Activated CD4-positive, alpha-beta T cell treated with anti-CD3 and anti-CD28 coated beads, Interleukin-2, amount 10 ng/mL, durations not matched to agents 24 days and 14 days (primary cell): ENCODE measurements around the gene PARD3. TPM values are rescaled to one million over a fixed set of nuclear protein-coding genes. Genes with fewer than 3 reads are reported as not detected.
"Not testable (repeated sequence)": the region's sequence is repeated elsewhere in the genome, so short reads cannot be mapped to it uniquely, and the experiment has no call there.

Experiments used
- DNase-seq: peaks from one replicate; pipeline ENCODE4 v3.0.0; 2022
- H3K27ac Mint-ChIP-seq: one replicate; pipeline ENCODE4 v1.8.0; 2022; ENCODE audit warnings: mild to moderate bottlenecking, mixed read lengths
- H3K27me3 Mint-ChIP-seq: one replicate; pipeline ENCODE4 v1.8.0; 2022; ENCODE audit warnings: mixed read lengths
- H3K36me3 Mint-ChIP-seq: one replicate; pipeline ENCODE4 v1.8.0; 2022; ENCODE audit warnings: low read depth, mild to moderate bottlenecking, mixed read lengths
- H3K4me1 Mint-ChIP-seq: one replicate; pipeline ENCODE4 v1.8.0; 2021; ENCODE audit warnings: mixed read lengths
- H3K4me3 Mint-ChIP-seq: one replicate; pipeline ENCODE4 v1.8.0; 2022; ENCODE audit warnings: mild to moderate bottlenecking, moderate library complexity, mixed read lengths
- H3K9me3 Mint-ChIP-seq: one replicate; pipeline ENCODE4 v1.8.0; 2021; ENCODE audit warnings: mixed read lengths
- intact Hi-C: fragments of 100-400 bp; cut with micrococcal nuclease; formaldehyde crosslinking; loops from one replicate; pipeline ENCODE4 v1.15.1; 2023
- total RNA-seq: library from RNA; stranded (reverse); gene quantifications from 2 replicates; pipeline ENCODE4 v1.2.3, GENCODE V29; 2022

Gene PARD3
- total RNA-seq, 1 donor from 2014 or later = 2.9 TPM

- H3K27me3 Mint-ChIP-seq = peaks cover 3% of the 10 kb centered on the region
Measured at GRCh38 chr10:34709637-34710390, 105.3 kb downstream of the PARD3 start.

GRCh38 chr10:34707656-34708055, 107.4 kb downstream of the PARD3 start:
- intact Hi-C loops = no loop called here
- Mint-ChIP-seq H3K4me1 (peaks cover 5% of the 10 kb centered on the region), H3K27ac (no peak overlapping the region), H3K4me3 (no peak overlapping the region), H3K9me3 (no peaks in the 10 kb centered on the region), H3K27me3 (peaks cover 10% of the 10 kb centered on the region), H3K36me3 (no peaks in the 10 kb centered on the region)
- no peak for DNase-seq

More at GRCh38 chr10:34709637-34710390, 105.3 kb downstream of the PARD3 start:
- Mint-ChIP-seq H3K36me3 (no peaks in the 10 kb centered on the region), H3K4me1 (peaks cover 5% of the 10 kb centered on the region), H3K9me3 (no peaks in the 10 kb centered on the region), H3K27ac (no peak overlapping the region), H3K4me3 (no peak overlapping the region)
- no peak for DNase-seq
- intact Hi-C loops = no loop called here

GRCh38 chr10:34706992-34707391, 108.1 kb downstream of the PARD3 start:
- intact Hi-C loops, H3K36me3 Mint-ChIP-seq, DNase-seq, H3K4me3 Mint-ChIP-seq, H3K27ac Mint-ChIP-seq, H3K4me1 Mint-ChIP-seq, H3K9me3 Mint-ChIP-seq: not testable (repeated sequence)
- peaks cover 11% of the 10 kb centered on the region for H3K27me3 Mint-ChIP-seq

GRCh38 chr10:34706147-34706546, 108.9 kb downstream of the PARD3 start:
- intact Hi-C loops = no loop called here
- Mint-ChIP-seq H3K36me3 (no peaks in the 10 kb centered on the region), H3K9me3 (no peaks in the 10 kb centered on the region), H3K4me3 (no peak overlapping the region), H3K27me3 (peaks cover 11% of the 10 kb centered on the region), H3K4me1 (peaks cover 5% of the 10 kb centered on the region), H3K27ac (no peak overlapping the region)
- DNase-seq = no peak

GRCh38 chr10:34705563-34705962, 109.5 kb downstream of the PARD3 start:
- H3K36me3 Mint-ChIP-seq = no peaks in the 10 kb centered on the region
- intact Hi-C loops = no loop called here
- peaks cover 5% of the 10 kb centered on the region for H3K4me1 Mint-ChIP-seq
- H3K9me3 Mint-ChIP-seq = no peaks in the 10 kb centered on the region
- peaks cover 11% of the 10 kb centered on the region for H3K27me3 Mint-ChIP-seq
- H3K27ac Mint-ChIP-seq = no peak overlapping the region
- H3K4me3 Mint-ChIP-seq = no peak overlapping the region
- no peak for DNase-seq

- Mint-ChIP-seq H3K4me1 (peaks cover 5% of the 10 kb centered on the region), H3K27me3 (peaks cover 11% of the 10 kb centered on the region)
- intact Hi-C loops = no loop called here
Measured at GRCh38 chr10:34704526-34705184, 110.4 kb downstream of the PARD3 start.

GRCh38 chr10:34702982-34703381, 112.1 kb downstream of the PARD3 start:
- no peak overlapping the region for H3K4me3 Mint-ChIP-seq
- H3K9me3 Mint-ChIP-seq = no peaks in the 10 kb centered on the region
- no peak overlapping the region for H3K27ac Mint-ChIP-seq
- no peaks in the 10 kb centered on the region for H3K36me3 Mint-ChIP-seq
- peaks cover 5% of the 10 kb centered on the region for H3K4me1 Mint-ChIP-seq
- no peak for DNase-seq
- intact Hi-C loops = no loop called here
- peaks cover 13% of the 10 kb centered on the region for H3K27me3 Mint-ChIP-seq

More at GRCh38 chr10:34704526-34705184, 110.4 kb downstream of the PARD3 start:
- no peak overlapping the region for H3K4me3 Mint-ChIP-seq
- DNase-seq = no peak
- H3K9me3 Mint-ChIP-seq = no peaks in the 10 kb centered on the region
- no peak overlapping the region for H3K27ac Mint-ChIP-seq
- no peaks in the 10 kb centered on the region for H3K36me3 Mint-ChIP-seq

GRCh38 chr10:34702093-34702937, 112.8 kb downstream of the PARD3 start:
- H3K4me3 Mint-ChIP-seq = no peak overlapping the region
- H3K9me3 Mint-ChIP-seq = no peaks in the 10 kb centered on the region

GRCh38 chr10:34701194-34701593, 113.9 kb downstream of the PARD3 start:
- H3K27me3 Mint-ChIP-seq = peaks cover 14% of the 10 kb centered on the region
- H3K4me3 Mint-ChIP-seq = no peak overlapping the region
- no peak for DNase-seq
- H3K36me3 Mint-ChIP-seq = no peaks in the 10 kb centered on the region
- intact Hi-C loops = no loop called here
- H3K9me3 Mint-ChIP-seq = no peaks in the 10 kb centered on the region
- peaks cover 9% of the 10 kb centered on the region for H3K4me1 Mint-ChIP-seq
- no peak overlapping the region for H3K27ac Mint-ChIP-seq

More at GRCh38 chr10:34702093-34702937, 112.8 kb downstream of the PARD3 start:
- intact Hi-C loops = no loop called here
- H3K4me1 Mint-ChIP-seq = peaks cover 5% of the 10 kb centered on the region
- H3K27me3 Mint-ChIP-seq = peaks cover 14% of the 10 kb centered on the region
- DNase-seq = no peak
- no peaks in the 10 kb centered on the region for H3K36me3 Mint-ChIP-seq
- H3K27ac Mint-ChIP-seq = no peak overlapping the region

GRCh38 chr10:34700752-34701151, 114.3 kb downstream of the PARD3 start:
- H3K9me3 Mint-ChIP-seq, H3K4me1 Mint-ChIP-seq, DNase-seq, H3K27ac Mint-ChIP-seq, intact Hi-C loops, H3K36me3 Mint-ChIP-seq, H3K4me3 Mint-ChIP-seq: not testable (repeated sequence)
- peaks cover 14% of the 10 kb centered on the region for H3K27me3 Mint-ChIP-seq

- intact Hi-C loops = no loop called here
- no peak overlapping the region for H3K4me3 Mint-ChIP-seq
- H3K9me3 Mint-ChIP-seq = no peaks in the 10 kb centered on the region
- peaks cover 12% of the 10 kb centered on the region for H3K27me3 Mint-ChIP-seq
- DNase-seq = no peak
- H3K27ac Mint-ChIP-seq = no peak overlapping the region
- no peaks in the 10 kb centered on the region for H3K36me3 Mint-ChIP-seq
- H3K4me1 Mint-ChIP-seq = peaks cover 5% of the 10 kb centered on the region
Measured at GRCh38 chr10:34699904-34700517, 115.1 kb downstream of the PARD3 start.

GRCh38 chr10:34698979-34699378, 116.1 kb downstream of the PARD3 start:
- no peak overlapping the region for H3K27ac Mint-ChIP-seq
- DNase-seq = no peak
- intact Hi-C loops = no loop called here
- H3K36me3 Mint-ChIP-seq = no peaks in the 10 kb centered on the region
- peaks cover 12% of the 10 kb centered on the region for H3K27me3 Mint-ChIP-seq
- H3K9me3 Mint-ChIP-seq = no peaks in the 10 kb centered on the region
- no peak overlapping the region for H3K4me3 Mint-ChIP-seq
- H3K4me1 Mint-ChIP-seq = peaks cover 5% of the 10 kb centered on the region

GRCh38 chr10:34698248-34698831, 116.8 kb downstream of the PARD3 start:
- intact Hi-C loops = no loop called here
- no peaks in the 10 kb centered on the region for H3K9me3 Mint-ChIP-seq

More at GRCh38 chr10:34698248-34698831, 116.8 kb downstream of the PARD3 start:
- H3K27ac Mint-ChIP-seq = no peak overlapping the region
- no peak overlapping the region for H3K4me3 Mint-ChIP-seq
- H3K4me1 Mint-ChIP-seq = peaks cover 5% of the 10 kb centered on the region
- H3K27me3 Mint-ChIP-seq = peaks cover 7% of the 10 kb centered on the region
- H3K36me3 Mint-ChIP-seq = no peaks in the 10 kb centered on the region
- DNase-seq = no peak
